Bronchial epithelial cell (primary cell): ENCODE data around the gene C6orf52. TPM values are rescaled to one million over a fixed set of nuclear protein-coding genes. Genes with fewer than 3 reads are reported as not detected.

ENCODE experiments used
- DNase-seq: peaks from one replicate; pipeline ENCODE4 v3.0.0-alpha.2; 2010; ENCODE audit warnings: low read depth
- FAIRE-seq: peaks from 2 replicates; lab custom pipeline; 2011; peaks lifted over from hg19 to GRCh38; lab: Jason Lieb, UNC
- H3K27me3 ChIP-seq: 2 replicates; pipeline ENCODE4 v1.5.1; 2011; ENCODE audit warnings: low read length; ENCODE audit not compliant: control insufficient read depth, insufficient read depth
- H3K36me3 ChIP-seq: 2 replicates; pipeline ENCODE4 v1.5.1; 2011; ENCODE audit warnings: low read length; ENCODE audit not compliant: control insufficient read depth, insufficient read depth
- H3K4me3 ChIP-seq: 2 replicates; pipeline ENCODE4 v1.5.1; 2011; ENCODE audit warnings: mild to moderate bottlenecking, low read depth, low read length, control low read depth
- total RNA-seq: library from RNA; depleted of rRNA; stranded (reverse); fragments of >200 nt; gene quantifications from 2 replicates; pipeline ENCODE4 v1.2.1, GENCODE V29; 2014
- TF ChIP-seq, protein P1 (sequence below): IDR thresholded peaks from 2 replicates; pipeline ENCODE4 v1.5.1; 2011; ENCODE audit warnings: mild to moderate bottlenecking, moderate library complexity, low read length, control low read depth, inconsistent platforms; ENCODE audit not compliant: insufficient read depth, severe bottlenecking

The C6orf52 gene
- total RNA-seq, 1 donor from 2014 or later: 2.1 TPM

DNA sequence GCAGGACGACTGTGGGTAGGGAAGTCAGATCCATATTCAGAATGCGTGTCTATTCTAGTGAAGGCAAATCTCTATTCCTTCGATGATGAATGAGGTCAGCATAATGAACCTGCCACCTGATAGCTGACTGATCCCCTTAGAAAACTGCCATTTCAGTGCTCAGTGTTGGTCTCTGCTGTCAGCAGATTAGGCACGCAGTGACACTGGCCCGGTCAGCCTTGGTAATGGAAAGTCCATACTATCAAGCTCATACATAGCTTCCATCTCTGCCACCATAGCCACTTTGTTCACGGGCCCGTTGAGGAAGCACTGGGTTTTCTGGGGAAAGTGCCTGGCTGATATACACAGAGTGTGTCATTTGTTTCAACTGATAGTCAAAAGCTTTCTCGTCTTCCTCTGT is 54.0 kb downstream of the C6orf52 start:
- no peak for DNase-seq
- TF ChIP-seq, protein P1, sequence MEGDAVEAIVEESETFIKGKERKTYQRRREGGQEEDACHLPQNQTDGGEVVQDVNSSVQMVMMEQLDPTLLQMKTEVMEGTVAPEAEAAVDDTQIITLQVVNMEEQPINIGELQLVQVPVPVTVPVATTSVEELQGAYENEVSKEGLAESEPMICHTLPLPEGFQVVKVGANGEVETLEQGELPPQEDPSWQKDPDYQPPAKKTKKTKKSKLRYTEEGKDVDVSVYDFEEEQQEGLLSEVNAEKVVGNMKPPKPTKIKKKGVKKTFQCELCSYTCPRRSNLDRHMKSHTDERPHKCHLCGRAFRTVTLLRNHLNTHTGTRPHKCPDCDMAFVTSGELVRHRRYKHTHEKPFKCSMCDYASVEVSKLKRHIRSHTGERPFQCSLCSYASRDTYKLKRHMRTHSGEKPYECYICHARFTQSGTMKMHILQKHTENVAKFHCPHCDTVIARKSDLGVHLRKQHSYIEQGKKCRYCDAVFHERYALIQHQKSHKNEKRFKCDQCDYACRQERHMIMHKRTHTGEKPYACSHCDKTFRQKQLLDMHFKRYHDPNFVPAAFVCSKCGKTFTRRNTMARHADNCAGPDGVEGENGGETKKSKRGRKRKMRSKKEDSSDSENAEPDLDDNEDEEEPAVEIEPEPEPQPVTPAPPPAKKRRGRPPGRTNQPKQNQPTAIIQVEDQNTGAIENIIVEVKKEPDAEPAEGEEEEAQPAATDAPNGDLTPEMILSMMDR: no peak
- Histone ChIP-seq H3K27me3 (no peaks in the 10 kb centered on the region), H3K36me3 (no peaks in the 10 kb centered on the region), H3K4me3 (no peak overlapping the region)
- FAIRE-seq: no peak

DNA sequence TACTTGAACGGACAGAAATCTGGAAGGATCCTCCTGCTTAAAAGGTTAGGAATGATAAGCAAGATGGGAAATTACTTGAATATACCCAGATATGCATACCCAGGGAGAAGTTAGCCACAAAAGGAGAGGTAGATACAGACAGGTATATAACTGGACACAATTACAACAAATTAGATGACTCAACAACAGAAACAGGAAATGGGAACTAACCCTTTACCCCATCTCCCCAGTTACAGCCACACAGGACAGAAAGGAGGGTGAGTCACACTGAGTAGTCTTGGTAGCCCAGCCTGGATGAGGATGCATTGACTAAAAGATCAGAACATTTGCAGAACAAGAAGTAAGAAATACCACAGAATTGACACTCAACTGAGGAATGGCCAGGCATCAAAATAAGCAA is 61.2 kb downstream of the C6orf52 start:
- Histone ChIP-seq H3K4me3 (no peak overlapping the region), H3K27me3 (no peaks in the 10 kb centered on the region), H3K36me3 (no peaks in the 10 kb centered on the region)
- FAIRE-seq: peak; percentile 62
- DNase-seq: peak; percentile 97
- TF ChIP-seq, protein P1: no peak

DNA sequence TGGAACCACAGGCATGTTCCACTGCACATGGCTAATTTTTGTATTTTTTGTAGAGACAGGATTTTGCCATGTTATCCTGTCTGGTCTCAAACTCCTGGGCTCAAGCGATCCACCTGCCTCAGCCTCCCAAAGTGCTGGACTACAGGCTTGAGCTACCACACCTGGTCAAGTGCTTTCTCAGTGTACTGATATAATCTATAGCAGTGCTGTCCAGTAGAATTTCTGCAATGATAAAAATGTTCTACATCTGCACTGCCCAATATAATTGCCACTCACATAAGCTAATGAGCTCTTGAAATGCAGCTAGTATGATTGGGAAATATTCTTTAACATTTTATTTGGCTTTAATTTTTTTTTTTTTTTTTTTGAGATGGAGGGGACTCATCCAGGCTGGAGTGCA is 64.2 kb downstream of the C6orf52 start:
- TF ChIP-seq, protein P1: no peak
- Histone ChIP-seq H3K4me3 (no peak overlapping the region), H3K27me3 (no peaks in the 10 kb centered on the region), H3K36me3 (no peaks in the 10 kb centered on the region)
- FAIRE-seq (no peak), DNase-seq (no peak)

DNA sequence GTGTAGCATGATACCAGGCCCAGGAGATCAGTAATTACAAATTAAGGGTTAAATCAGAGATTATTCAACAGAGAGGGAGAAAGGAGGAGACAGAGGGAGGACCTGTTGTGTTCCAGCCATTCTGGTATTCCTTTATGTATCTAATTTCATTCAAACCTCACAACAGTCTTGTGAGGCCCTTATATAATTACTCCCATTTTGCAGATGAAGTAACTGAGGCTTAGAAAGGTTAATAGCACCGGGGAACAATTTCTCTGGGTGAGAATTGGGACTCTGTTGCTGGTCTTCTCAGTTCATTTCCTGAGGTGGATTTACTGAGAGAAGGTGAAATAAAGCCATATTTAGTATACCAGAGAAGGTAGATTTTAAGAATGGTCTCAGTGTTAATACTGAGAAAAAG is 66.6 kb downstream of the C6orf52 start:
- DNase-seq (no peak), FAIRE-seq (no peak)
- TF ChIP-seq, protein P1: no peak
- no peaks in the 10 kb centered on the region for H3K27me3 ChIP-seq
- H3K36me3 ChIP-seq: no peaks in the 10 kb centered on the region
- H3K4me3 ChIP-seq: no peak overlapping the region

- no peak overlapping the region for H3K4me3 ChIP-seq
- TF ChIP-seq, protein P1: no peak
- peak; percentile 18 for FAIRE-seq
- DNase-seq: no peak
- H3K36me3 ChIP-seq: no peaks in the 10 kb centered on the region
- H3K27me3 ChIP-seq: no peaks in the 10 kb centered on the region
These were observed 68.2 kb downstream of the C6orf52 start for GRCh38 chr6:10626154-10626741.

- H3K27me3 ChIP-seq: no peaks in the 10 kb centered on the region
- no peak overlapping the region for H3K4me3 ChIP-seq
- TF ChIP-seq, protein P1: no peak
- peak; percentile 79 for FAIRE-seq
- DNase-seq: no peak
- H3K36me3 ChIP-seq: no peaks in the 10 kb centered on the region
These were observed 69.6 kb downstream of the C6orf52 start for GRCh38 chr6:10624836-10625235.
